ENCODE results near the gene RHNO1. TPM values are rescaled to one million over a fixed set of nuclear protein-coding genes. Genes with fewer than 3 reads are reported as not detected.

RHNO1 gene
- total and polyA plus RNA-seq, 2 of the 8 experiments (the other 6 are each of a cell fraction or from before 2014, with no cell fraction given): 55.8 to 56.9 TPM

GRCh38 chr12:2832550-2833127 lies 44.4 kb upstream of the RHNO1 start (continued):
- TF ChIP-seq CHD7 (IDR thresholded peaks at IDR 0.05; ENCODE audit: insufficient replicate concordance, low read length): no peak
- no peak for TF ChIP-seq SP1 (IDR thresholded peaks at IDR 0.05; ENCODE audit: low read depth, low read length)
- TF ChIP-seq BRCA1 (IDR thresholded peaks at IDR 0.05; ENCODE audit: low read depth, low read length): no peak
- no peak for TF ChIP-seq SIRT6 (IDR thresholded peaks at IDR 0.05; ENCODE audit: low read length)
- TF ChIP-seq ZNF274 (IDR thresholded peaks at IDR 0.05; ENCODE audit: borderline replicate concordance, extremely low read depth, low read length): no peak
- no peak for TF ChIP-seq POLR2AphosphoS5 (IDR thresholded peaks at IDR 0.05; ENCODE audit: low read depth, low read length)
- TF ChIP-seq EGR1 (IDR thresholded peaks at IDR 0.05; ENCODE audit: borderline replicate concordance, low read depth, low read length): no peak
- no peak for TF ChIP-seq CBX8 (IDR thresholded peaks at IDR 0.05; ENCODE audit: borderline replicate concordance, low read depth, low read length)
- no peak for TF ChIP-seq TEAD4 (IDR thresholded peaks at IDR 0.05; ENCODE audit: low read depth, low read length)
- no peak for TF ChIP-seq CTBP2 (IDR thresholded peaks at IDR 0.05; ENCODE audit: borderline replicate concordance, insufficient read depth, insufficient read length, low read length)
- no peak for TF ChIP-seq CREB1 (IDR thresholded peaks at IDR 0.05)
- TF ChIP-seq SAP30 (IDR thresholded peaks at IDR 0.05; ENCODE audit: insufficient read depth, insufficient replicate concordance, low read length): no peak
- no peak for TF ChIP-seq SIX5 (IDR thresholded peaks at IDR 0.05; ENCODE audit: low read depth, low read length)
